GM21528 (cell line): ENCODE results near the gene MAP3K5.
A peak's percentile ranks its signal among the peaks of the same experiment; 100 is the strongest.
"Not testable (repeated sequence)": the region's sequence is repeated elsewhere in the genome, so short reads cannot be mapped to it uniquely, and the experiment has no call there.

Source experiments
- ATAC-seq: cut with Tn5 transposase; IDR thresholded peaks from one replicate; pipeline ENCODE4 v1.9.1; 2021; ENCODE audit warnings: mild to moderate bottlenecking, moderate library complexity; ENCODE audit not compliant: unreplicated experiment, low FRiP score

Gene MAP3K5

DNA sequence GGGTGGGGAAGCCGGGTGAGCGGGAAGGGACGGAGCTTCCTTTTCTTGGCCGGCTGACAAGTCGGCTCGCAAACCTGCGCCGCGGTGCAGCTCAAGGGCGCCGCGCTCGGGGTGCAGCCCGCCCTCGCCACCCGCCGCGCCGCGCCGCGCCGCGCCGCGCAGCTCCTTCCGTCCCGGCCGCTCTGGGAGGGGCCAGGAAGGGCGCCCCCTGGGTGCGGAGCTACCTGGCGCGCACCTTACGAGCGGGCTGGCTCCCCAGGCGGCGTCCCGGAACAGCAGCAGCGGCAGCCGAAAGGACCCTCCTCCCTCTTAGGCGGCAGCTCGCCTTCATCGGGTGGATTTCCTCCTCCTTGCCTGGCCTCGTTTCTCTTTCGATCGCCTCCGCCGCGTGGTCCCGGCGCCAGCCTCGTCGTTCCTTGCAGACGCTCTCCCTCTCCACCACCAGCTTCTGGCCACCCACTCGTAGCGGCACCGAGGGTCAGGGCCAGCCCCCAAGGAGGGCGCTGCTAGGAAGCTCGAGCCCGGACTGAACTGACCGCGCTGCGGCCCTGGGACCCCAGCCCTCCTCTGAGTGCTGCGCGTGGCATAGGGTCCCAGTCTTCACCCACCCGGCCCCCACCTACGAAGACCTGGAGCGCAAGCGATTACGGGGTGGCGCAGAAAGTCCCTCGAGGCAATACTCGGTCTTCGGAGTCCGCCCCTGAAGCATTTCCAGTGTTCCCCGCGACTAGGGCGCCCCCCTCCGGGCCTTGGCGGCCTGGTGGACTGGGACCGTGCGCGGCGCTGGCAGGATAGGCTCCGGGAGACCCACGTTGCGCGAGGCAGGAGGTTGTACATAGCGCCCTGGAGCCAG is at the start of gene MAP3K5:
Gene MAP3K5 (minus strand): TSS at position 68 of the 853 bp plus-strand sequence. CDS start 320 bp downstream, outside the sequence.
- ATAC-seq: peak; percentile 68

GRCh38 chr6:136840276-136841001 is 48.2 kb upstream of the MAP3K5 start:
- ATAC-seq: no peak

GRCh38 chr6:136831873-136832562 is 39.7 kb upstream of the MAP3K5 start:
- ATAC-seq: no peak

- no peak for ATAC-seq
Measured at GRCh38 chr6:136826216-136826615, 33.9 kb upstream of the MAP3K5 start.

- no peak for ATAC-seq
Measured at GRCh38 chr6:136823128-136823660, 30.9 kb upstream of the MAP3K5 start.

DNA sequence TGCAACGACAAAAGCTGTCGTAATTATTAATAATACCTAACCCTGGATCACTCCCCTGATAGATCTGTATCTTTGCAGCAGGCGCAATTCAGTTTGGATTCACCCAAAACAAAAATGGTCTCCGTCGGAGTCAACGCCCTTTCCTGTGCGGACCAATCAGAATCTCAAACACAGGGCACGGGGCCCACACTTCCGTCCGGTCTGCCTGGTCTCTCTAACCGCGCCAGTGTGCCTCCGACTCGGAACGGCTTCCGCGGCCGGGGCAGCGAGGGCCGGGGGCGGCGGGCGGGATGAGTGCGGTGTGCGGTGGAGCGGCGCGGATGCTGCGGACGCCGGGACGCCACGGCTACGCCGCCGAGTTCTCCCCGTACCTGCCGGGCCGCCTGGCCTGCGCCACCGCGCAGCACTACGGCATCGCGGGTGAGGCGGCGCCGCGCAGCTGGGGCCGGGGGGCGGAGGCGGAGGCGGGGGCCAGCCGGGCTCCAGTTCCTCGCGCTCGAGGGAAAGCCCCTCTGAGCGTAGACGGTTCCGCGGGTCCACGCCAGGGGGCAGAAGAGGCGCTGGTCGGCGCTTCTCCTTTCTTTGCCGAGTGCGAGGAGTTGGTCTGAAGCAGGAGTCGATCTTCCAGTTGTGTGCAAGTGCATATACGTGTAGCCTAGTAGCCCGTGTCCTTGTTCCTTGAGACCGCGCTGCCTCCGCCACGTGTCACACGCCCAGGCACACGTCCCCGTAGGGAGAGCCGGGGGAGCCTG is 30.3 kb upstream of the MAP3K5 start, which contains the start of gene PEX7:
Gene PEX7 (plus strand): TSS at position 217 of the 752 bp plus-strand sequence. CDS start 74 bp downstream, at position 291.
- peak; percentile 98 for ATAC-seq

GRCh38 chr6:136822046-136822375 is 29.7 kb upstream of the MAP3K5 start:
- ATAC-seq: peak; percentile 8

DNA sequence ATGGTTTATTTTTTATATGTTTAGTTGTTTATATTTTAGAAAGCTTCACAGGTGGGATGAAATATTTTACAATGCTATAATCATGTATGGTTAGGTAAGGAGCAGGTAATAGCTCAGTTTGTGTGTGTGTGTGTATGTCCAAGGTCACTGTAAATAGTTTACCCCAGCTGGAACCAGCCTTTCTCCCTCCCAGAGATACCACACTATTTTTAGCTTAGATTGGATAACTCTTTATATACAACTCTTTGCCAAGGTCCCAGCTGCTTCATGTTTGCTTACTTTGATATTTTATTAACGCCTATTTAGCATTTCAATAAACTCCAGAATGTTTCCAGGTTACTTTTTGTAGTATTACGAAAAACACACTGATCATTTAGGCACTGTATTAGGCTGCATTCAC is 28.3 kb upstream of the MAP3K5 start:
- no peak for ATAC-seq

DNA sequence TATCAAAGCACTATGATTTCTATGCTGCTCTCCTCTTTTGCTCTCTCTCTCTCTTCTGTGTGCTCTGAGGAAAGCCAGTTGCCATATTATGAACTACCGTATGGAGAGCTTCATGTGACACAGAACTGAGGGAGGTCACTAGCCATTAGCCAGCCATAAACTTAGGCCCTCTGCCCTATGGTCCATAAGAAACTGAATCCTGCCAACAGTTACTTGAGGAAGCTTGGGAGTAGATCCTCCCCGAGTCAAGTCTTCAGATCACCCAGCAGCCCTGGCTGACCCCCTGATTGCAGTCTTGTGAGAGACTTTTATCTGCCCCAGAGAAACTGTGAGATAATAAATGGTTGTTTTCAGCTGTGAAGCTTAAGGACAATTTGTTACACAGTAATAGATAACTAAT is 24.4 kb upstream of the MAP3K5 start:
- no peak for ATAC-seq

GRCh38 chr6:136815608-136816007 is 23.3 kb upstream of the MAP3K5 start:
- ATAC-seq: not testable (repeated sequence)

DNA sequence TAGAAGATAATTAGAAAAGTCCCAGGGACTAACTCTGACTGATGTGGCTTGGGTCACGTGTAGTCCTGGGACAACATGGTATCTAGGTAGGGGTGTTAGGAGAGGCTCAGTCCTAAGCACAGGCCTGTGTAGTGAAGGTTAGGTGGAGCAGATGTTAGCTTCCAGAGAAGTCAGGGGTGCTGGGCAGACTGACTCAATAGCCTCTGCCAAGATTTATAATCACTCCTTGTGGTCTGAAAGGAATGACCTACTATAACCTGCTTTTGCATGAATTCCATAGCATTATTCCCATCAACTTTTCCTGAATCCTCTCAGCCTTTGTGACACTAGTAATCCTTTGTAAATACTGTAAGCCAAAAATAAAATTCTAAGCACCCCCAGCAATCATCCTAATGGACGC is 19.9 kb upstream of the MAP3K5 start:
- ATAC-seq: no peak

- no peak for ATAC-seq
Measured at GRCh38 chr6:136811272-136811671, 19.0 kb upstream of the MAP3K5 start.

DNA sequence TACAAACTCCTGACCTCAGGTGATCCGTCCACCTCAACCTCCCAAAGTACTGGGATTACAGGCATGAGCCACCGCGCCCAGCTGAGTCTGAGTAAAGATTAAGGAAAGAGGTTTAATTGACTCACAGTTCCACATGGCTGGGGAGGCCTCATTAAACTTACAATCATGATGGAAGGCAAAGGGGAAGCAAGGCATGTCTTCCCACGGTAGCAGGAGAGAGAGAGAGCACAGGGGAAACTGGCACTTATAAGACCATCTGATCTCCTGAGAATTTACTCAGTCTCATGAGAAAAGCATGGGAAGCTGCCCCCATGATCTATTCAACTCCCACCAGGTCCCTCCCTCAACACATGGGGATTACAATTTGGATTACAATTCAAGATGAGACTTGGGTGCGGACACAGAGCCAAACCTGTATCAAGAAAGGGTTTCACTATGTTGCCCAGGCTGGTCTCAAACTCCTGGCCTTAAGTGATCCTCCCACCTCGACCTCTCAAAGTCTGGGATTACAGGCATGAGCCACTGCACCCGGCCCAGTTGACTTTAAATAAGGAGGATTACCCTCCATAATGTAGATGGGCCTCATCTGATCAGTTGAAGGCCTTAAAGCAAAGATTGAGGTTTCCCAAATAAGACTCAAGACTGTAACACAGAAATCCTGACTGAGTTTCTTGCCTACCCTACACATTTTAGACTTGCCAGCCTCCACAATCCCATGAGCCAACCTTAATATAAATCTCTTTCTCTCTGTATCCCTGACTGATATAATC is 17.0 kb upstream of the MAP3K5 start:
- ATAC-seq: no peak

DNA sequence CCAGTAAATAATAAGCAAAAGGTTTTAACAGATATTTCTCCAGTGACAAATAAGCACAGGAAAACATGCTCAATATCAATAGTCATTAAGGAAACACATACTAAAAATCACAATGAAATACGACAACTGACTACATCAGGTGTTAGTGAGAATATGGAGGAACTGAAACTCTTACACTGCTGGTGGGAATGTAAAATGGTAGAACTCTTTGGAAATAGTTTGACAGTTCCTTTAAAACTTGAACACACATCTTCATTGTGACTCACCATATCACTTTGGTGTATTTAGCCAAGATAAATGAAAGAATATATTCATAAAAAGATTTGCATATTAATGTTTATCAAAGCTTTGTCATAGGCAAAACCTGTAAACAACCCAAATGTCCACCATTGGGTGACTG is 11.3 kb upstream of the MAP3K5 start:
- ATAC-seq: no peak

- ATAC-seq: no peak
Measured at GRCh38 chr6:136801581-136801980, 9.3 kb upstream of the MAP3K5 start.

- ATAC-seq: no peak
Measured at GRCh38 chr6:136798044-136798443, 5.8 kb upstream of the MAP3K5 start.

DNA sequence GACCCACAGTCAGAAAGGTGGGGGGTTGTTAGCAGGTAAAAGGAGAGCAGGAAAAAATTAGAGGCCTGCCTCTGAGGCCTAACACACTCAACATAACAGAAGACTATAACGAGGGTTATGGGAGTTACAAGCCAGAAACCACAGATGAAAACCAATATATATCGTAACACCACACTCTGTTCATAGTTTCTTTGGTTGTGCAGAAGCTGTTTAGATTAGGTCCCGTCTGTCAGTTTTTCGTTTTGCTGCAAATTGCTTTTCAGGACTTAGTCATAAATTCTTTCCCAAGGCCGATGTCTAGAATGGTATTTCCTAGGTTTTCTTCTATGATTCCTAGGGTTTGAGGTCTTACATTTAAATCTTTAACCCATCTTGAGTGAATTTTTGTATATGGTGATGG is 3.7 kb upstream of the MAP3K5 start:
- no peak for ATAC-seq

GRCh38 chr6:136795386-136795785 is 3.1 kb upstream of the MAP3K5 start:
- ATAC-seq: no peak

GRCh38 chr6:136793363-136793762 is 1.1 kb upstream of the MAP3K5 start:
- ATAC-seq: no peak

DNA sequence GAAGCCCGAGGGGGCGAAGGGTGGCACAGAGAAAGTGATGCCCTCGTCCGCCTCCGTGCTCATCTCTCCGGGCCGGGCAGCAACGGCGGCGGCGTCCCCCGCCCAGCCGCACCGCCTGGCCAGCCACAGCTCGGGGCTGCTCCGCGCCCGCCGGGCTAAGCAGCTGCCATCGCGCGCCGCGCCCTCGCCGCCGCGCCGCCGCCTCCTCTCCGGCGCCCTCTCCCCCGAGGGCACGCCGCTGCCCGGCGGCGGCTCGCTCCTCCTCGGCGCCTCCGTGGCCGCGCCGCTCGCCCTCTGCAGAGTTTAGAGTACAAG is 225 bp downstream of the MAP3K5 start:
- peak; percentile 25 for ATAC-seq
